AG04450 (cell line): Measurements from ENCODE around the gene TDG. TPM values are rescaled to one million over a fixed set of nuclear protein-coding genes. Genes with fewer than 3 reads are reported as not detected.
A peak's percentile ranks its signal among the peaks of the same experiment; 100 is the strongest.

Experiments
- CTCF ChIA-PET: fragments of 300-600, 350-600 bp; formaldehyde crosslinking; extraction: SDS; loops from one replicate; lab custom pipeline; 2022; ENCODE audit warnings: antibody characterized with exemption, inconsistent platforms; lab: Charles Lee
- POLR2A ChIA-PET: fragments of 350-600 bp; formaldehyde crosslinking; extraction: SDS; loops from one replicate; lab custom pipeline; 2021; ENCODE audit warnings: antibody characterized with exemption, inconsistent platforms; lab: Yijun Ruan, JAX
- DNase-seq: peaks from one replicate; pipeline ENCODE4 v3.0.0-alpha.2; 2011; ENCODE audit warnings: low read depth, low spot score
- H3K27ac ChIP-seq: one replicate; pipeline ENCODE4 v1.5.1; 2012; ENCODE audit warnings: low read depth, low read length, control low read depth
- H3K27me3 ChIP-seq: one replicate; pipeline ENCODE4 v1.6.0; 2012; ENCODE audit warnings: low read length; ENCODE audit not compliant: control insufficient read depth, insufficient read depth
- H3K4me3 ChIP-seq: 2 replicates; pipeline ENCODE4 v1.5.1; 2011; ENCODE audit warnings: mild to moderate bottlenecking, low read depth, low read length, control low read depth
- H3K9me3 ChIP-seq: 2 replicates; pipeline ENCODE4 v1.5.1; 2012; ENCODE audit warnings: low read length; ENCODE audit not compliant: control insufficient read depth, insufficient read depth
- polyA plus RNA-seq: library from polyadenylated mRNA; depleted of rRNA; stranded (reverse); fragments of >200 nt; gene quantifications from 2 replicates; pipeline ENCODE4 v1.2.3, GENCODE V29; 2011
- TF ChIP-seq, protein P1 (sequence below): IDR thresholded peaks from 2 replicates; pipeline ENCODE4 v1.5.1; 2011; ENCODE audit warnings: low read depth, low read length, control low read depth, inconsistent platforms

Gene TDG
- polyA plus RNA-seq, 1 experiment, result 28.4 TPM

DNA sequence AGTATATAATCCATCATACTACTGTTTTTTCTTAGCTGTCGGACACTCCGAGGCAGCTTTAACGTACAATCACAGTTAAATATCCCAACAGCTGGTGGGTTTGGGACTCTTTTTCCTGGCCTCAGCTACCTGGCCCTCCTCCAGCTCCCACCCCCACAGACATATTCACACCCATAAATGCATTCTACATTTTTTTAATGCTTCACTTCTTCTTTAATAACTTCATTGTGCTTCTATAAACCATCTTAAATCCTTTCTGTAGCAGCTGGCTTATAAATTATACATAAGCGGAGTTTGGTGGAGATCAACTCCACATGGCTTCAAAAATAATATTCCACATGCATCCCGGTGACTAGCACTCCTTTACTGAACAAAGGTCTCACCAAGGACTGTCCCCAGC, 33.3 kb downstream of the TDG start:
- TF ChIP-seq, protein P1, sequence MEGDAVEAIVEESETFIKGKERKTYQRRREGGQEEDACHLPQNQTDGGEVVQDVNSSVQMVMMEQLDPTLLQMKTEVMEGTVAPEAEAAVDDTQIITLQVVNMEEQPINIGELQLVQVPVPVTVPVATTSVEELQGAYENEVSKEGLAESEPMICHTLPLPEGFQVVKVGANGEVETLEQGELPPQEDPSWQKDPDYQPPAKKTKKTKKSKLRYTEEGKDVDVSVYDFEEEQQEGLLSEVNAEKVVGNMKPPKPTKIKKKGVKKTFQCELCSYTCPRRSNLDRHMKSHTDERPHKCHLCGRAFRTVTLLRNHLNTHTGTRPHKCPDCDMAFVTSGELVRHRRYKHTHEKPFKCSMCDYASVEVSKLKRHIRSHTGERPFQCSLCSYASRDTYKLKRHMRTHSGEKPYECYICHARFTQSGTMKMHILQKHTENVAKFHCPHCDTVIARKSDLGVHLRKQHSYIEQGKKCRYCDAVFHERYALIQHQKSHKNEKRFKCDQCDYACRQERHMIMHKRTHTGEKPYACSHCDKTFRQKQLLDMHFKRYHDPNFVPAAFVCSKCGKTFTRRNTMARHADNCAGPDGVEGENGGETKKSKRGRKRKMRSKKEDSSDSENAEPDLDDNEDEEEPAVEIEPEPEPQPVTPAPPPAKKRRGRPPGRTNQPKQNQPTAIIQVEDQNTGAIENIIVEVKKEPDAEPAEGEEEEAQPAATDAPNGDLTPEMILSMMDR, result no peak
- Histone ChIP-seq H3K27me3 (no peaks in the 10 kb centered on the region), H3K4me3 (no peak overlapping the region), H3K27ac (no peak overlapping the region), H3K9me3 (no peaks in the 10 kb centered on the region)
- ChIA-PET POLR2A (no interaction called here), CTCF (interaction anchor here (0.9 kb wide), 1 partner anchor 9 kb away, joined by 3 read pairs; no protein-coding TSS in a partner anchor)
- no peak for DNase-seq

DNA sequence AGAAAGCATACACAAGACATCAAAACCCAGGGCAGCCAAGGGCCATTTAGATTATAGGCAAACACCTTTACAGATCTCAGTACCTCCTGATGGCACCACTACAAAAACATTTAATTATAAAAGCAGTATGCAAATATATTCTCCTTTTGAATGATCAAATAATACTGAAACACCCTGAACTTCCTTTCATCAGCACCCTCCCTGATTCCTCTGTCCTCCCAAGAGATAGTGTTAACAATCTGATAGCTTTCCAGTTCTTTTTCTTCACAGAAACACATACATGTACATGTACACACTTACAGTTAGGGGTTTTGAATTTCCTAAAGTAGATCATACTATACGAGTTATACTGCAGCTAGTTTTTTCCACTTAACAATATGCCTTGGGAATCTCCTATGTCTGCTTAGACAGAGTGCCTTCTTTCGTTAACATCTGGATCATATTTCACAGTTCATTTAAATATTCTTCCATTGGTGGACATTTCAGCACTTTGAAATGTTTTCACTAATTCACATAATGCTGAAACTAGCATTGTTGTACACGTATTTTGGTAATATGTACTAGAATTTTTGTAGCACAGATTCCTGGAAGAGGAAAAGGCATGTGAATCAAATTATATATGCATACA, 35.2 kb downstream of the TDG start:
- Histone ChIP-seq H3K27me3 (no peaks in the 10 kb centered on the region), H3K9me3 (no peaks in the 10 kb centered on the region), H3K27ac (no peak overlapping the region), H3K4me3 (no peak overlapping the region)
- DNase-seq, result no peak
- ChIA-PET POLR2A (no interaction called here), CTCF (interaction anchor here (0.6 kb wide), 1 partner anchor 65 kb away, joined by 3 read pairs; no protein-coding TSS in a partner anchor)
- TF ChIP-seq, protein P1, result no peak

DNA sequence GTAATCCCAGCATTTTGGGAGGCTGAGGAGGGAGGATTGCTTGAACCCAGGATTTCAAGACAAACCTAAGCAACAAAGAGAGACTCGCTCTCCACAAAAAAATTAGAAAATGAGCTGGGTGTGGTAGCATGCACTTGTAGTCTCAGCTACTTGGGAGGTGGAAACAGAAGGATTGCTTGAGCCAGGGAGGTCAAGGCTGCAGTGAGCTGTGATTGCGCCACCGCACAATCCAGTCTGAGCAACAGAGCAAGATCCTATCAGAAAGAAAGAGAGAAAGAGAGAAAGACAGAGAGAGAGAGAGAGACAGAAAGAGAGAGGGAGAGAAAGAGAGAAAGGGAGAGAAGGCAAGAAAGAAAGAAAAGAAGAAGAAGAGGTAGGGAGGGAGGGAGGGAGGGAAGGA, 37.0 kb downstream of the TDG start:
- Histone ChIP-seq H3K9me3 (no peaks in the 10 kb centered on the region), H3K27me3 (no peaks in the 10 kb centered on the region), H3K4me3 (no peak overlapping the region), H3K27ac (no peak overlapping the region)
- no peak for DNase-seq
- ChIA-PET CTCF (no interaction called here), POLR2A (no interaction called here)
- TF ChIP-seq, protein P1, result no peak

DNA sequence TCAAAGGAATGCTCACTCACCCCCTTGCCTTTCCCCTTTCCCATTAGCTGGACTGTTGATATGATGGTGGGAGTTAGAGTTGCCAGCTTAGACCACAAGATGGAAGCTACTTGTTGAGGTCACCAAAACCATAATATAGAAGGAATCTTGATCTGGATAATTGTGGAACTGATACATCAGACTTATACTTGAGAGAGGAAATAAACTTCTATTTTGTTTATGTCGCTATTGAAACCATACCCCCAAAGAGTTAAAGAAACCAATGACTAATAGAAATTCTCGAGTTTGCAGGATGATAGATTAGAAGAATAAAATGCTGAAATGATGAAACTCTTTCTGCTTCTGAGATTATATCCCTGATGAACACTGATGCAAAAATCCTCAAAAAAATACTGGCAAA, 37.9 kb downstream of the TDG start:
- TF ChIP-seq, protein P1, result no peak
- H3K27ac ChIP-seq, result no peak overlapping the region
- H3K4me3 ChIP-seq, result no peak overlapping the region
- CTCF ChIA-PET, result no interaction called here
- H3K27me3 ChIP-seq, result no peaks in the 10 kb centered on the region
- peaks cover 2% of the 10 kb centered on the region; the same call in 1 of the 2 replicates for H3K9me3 ChIP-seq
- POLR2A ChIA-PET, result no interaction called here
- DNase-seq, result no peak

DNA sequence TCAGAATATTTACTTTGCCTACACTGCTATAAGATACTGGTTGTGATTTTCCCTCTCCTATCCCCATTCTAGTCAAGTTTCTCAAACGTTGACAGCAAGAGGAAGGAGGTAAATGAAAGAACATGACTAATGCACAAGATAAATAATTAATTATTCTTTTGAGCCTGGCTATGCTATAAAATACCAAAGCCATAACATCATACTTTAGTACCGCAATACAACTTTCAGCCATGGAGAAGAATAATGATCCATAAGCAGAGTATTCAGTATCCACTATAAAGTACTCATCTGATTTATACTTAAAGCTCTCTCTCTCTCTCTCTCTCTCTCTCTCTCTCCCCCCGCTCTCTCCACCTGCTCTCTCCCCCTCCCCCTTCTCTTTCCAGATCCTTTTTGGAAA, 41.3 kb downstream of the TDG start:
- ChIA-PET CTCF (interaction anchor here (1.0 kb wide), 1 partner anchor 102 kb away, joined by 4 read pairs; no protein-coding TSS in a partner anchor), POLR2A (interaction anchor here (1.1 kb wide), 1 partner anchor 94 kb away, joined by 3 read pairs; no protein-coding TSS in a partner anchor)
- no peaks in the 10 kb centered on the region for H3K27me3 ChIP-seq
- H3K27ac ChIP-seq, result no peak overlapping the region
- H3K9me3 ChIP-seq, result peaks cover 8% of the 10 kb centered on the region; the same call in 1 of the 2 replicates
- H3K4me3 ChIP-seq, result no peak overlapping the region
- TF ChIP-seq, protein P1, result no peak
- peak; percentile 37 for DNase-seq
